ENCODE results near the gene GOLGA6L2.
A peak's percentile ranks its signal among the peaks of the same experiment; 100 is the strongest.

GRCh38 chr15:23395030-23395692, 51.9 kb downstream of the GOLGA6L2 start:
- no peak for TF ChIP-seq POLR2A (IDR thresholded peaks at IDR 0.05; ENCODE audit: low read depth)
- TF ChIP-seq CTCF (IDR thresholded peaks at IDR 0.05): no peak
- TF ChIP-seq POLR2AphosphoS5 (IDR thresholded peaks at IDR 0.05): peak in 1 of 2 donors; percentile 46
- TF ChIP-seq EP300 (IDR thresholded peaks at IDR 0.05): no peak

Measured in esophagus muscularis mucosa (tissue), 4 donors.